ENCODE results near the gene ZNF518A.

ZNF518A gene

DNA sequence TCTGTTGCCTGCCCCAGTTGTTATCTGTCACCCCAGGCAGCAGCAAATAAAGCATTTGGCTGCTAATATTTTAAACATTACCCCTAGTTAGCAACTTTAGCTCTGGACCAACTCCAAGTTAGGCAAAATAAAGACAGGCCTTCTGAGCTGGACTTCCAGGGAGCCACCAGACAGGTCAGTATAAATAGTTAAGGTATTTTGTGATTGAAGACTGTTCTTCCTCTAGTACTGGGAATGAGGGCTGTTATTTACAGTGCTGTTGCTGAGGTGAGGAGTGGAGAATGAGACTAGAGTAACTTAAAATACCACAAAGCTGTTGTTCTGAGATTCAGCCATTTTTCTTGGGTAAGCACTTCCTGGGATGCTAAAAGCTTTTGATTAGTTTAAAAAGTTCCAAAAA, 40.1 kb downstream of the ZNF518A start:
- Histone ChIP-seq H3K27ac (ENCODE audit: low read length) (no peak overlapping the region), H4K20me1 (ENCODE audit: insufficient read depth, low read length) (no peaks in the 10 kb centered on the region), H3K36me3 (ENCODE audit: insufficient read depth, low read length) (no peaks in the 10 kb centered on the region), H3K4me2 (ENCODE audit: insufficient read depth, low read length) (no peak overlapping the region), H3K4me3 (ENCODE audit: low read depth in 1 of 2, low read length in 2 of 2) (no peak overlapping the region), H3K9ac (ENCODE audit: low read depth, low read length) (no peak overlapping the region), H3K4me1 (ENCODE audit: insufficient read depth, low read length) (no peaks in the 10 kb centered on the region), H3K27me3 (ENCODE audit: insufficient read depth, low read length, poor library complexity) (no peaks in the 10 kb centered on the region), H3K9me3 (ENCODE audit: insufficient read depth, low read length, severe bottlenecking) (peaks cover 8% of the 10 kb centered on the region), H3K79me2 (ENCODE audit: insufficient read depth, low read length) (no peaks in the 10 kb centered on the region), H2AFZ (ENCODE audit: low read depth, low read length) (no peak overlapping the region)
- TF ChIP-seq CTCF (IDR thresholded peaks at IDR 0.05; ENCODE audit: borderline replicate concordance, extremely low read depth, low read length, poor library complexity, severe bottlenecking) (no peak), EZH2 (IDR thresholded peaks at IDR 0.05; ENCODE audit: borderline replicate concordance, low read depth, low read length, severe bottlenecking) (no peak)
- no peak for ATAC-seq (ENCODE audit: insufficient read depth, low read depth)
- DNase-seq = no peak

GRCh38 chr10:96172666-96173065, 42.6 kb downstream of the ZNF518A start:
- no peak for ATAC-seq (ENCODE audit: insufficient read depth, low read depth)
- no peaks in the 10 kb centered on the region for H3K27me3 ChIP-seq (ENCODE audit: insufficient read depth, low read length, poor library complexity)

GRCh38 chr10:96176985-96177384, 46.9 kb downstream of the ZNF518A start:
- H3K79me2 ChIP-seq (ENCODE audit: insufficient read depth, low read length) = no peaks in the 10 kb centered on the region
- no peaks in the 10 kb centered on the region for H3K27me3 ChIP-seq (ENCODE audit: insufficient read depth, low read length, poor library complexity)
- no peak overlapping the region for H3K4me2 ChIP-seq (ENCODE audit: insufficient read depth, low read length)
- ATAC-seq (ENCODE audit: insufficient read depth, low read depth) (no peak), DNase-seq (no peak)
- H3K27ac ChIP-seq (ENCODE audit: low read length) = no peak overlapping the region
- no peak overlapping the region for H2AFZ ChIP-seq (ENCODE audit: low read depth, low read length)
- H3K4me3 ChIP-seq (ENCODE audit: low read depth in 1 of 2, low read length in 2 of 2) = no peak overlapping the region
- no peak overlapping the region for H3K9ac ChIP-seq (ENCODE audit: low read depth, low read length)
- H3K4me1 ChIP-seq (ENCODE audit: insufficient read depth, low read length) = no peaks in the 10 kb centered on the region
- H3K36me3 ChIP-seq (ENCODE audit: insufficient read depth, low read length) = no peaks in the 10 kb centered on the region
- no peaks in the 10 kb centered on the region for H4K20me1 ChIP-seq (ENCODE audit: insufficient read depth, low read length)
- peaks cover 16% of the 10 kb centered on the region for H3K9me3 ChIP-seq (ENCODE audit: insufficient read depth, low read length, severe bottlenecking)
- TF ChIP-seq CTCF (IDR thresholded peaks at IDR 0.05; ENCODE audit: borderline replicate concordance, extremely low read depth, low read length, poor library complexity, severe bottlenecking) (no peak), EZH2 (IDR thresholded peaks at IDR 0.05; ENCODE audit: borderline replicate concordance, low read depth, low read length, severe bottlenecking) (no peak)

More at GRCh38 chr10:96172666-96173065, 42.6 kb downstream of the ZNF518A start:
- TF ChIP-seq CTCF (IDR thresholded peaks at IDR 0.05; ENCODE audit: borderline replicate concordance, extremely low read depth, low read length, poor library complexity, severe bottlenecking) = no peak
- TF ChIP-seq EZH2 (IDR thresholded peaks at IDR 0.05; ENCODE audit: borderline replicate concordance, low read depth, low read length, severe bottlenecking) = no peak
- no peak for DNase-seq
- Histone ChIP-seq H3K9ac (ENCODE audit: low read depth, low read length) (no peak overlapping the region), H3K4me2 (ENCODE audit: insufficient read depth, low read length) (no peak overlapping the region), H4K20me1 (ENCODE audit: insufficient read depth, low read length) (no peaks in the 10 kb centered on the region), H3K79me2 (ENCODE audit: insufficient read depth, low read length) (no peaks in the 10 kb centered on the region), H3K27ac (ENCODE audit: low read length) (no peak overlapping the region), H3K36me3 (ENCODE audit: insufficient read depth, low read length) (no peaks in the 10 kb centered on the region), H3K9me3 (ENCODE audit: insufficient read depth, low read length, severe bottlenecking) (peaks cover 20% of the 10 kb centered on the region), H3K4me3 (ENCODE audit: low read depth in 1 of 2, low read length in 2 of 2) (no peak overlapping the region), H3K4me1 (ENCODE audit: insufficient read depth, low read length) (no peaks in the 10 kb centered on the region), H2AFZ (ENCODE audit: low read depth, low read length) (no peak overlapping the region)

GRCh38 chr10:96188421-96188820, 58.3 kb downstream of the ZNF518A start:
- no peaks in the 10 kb centered on the region for H4K20me1 ChIP-seq (ENCODE audit: insufficient read depth, low read length)
- no peak overlapping the region for H3K27ac ChIP-seq (ENCODE audit: low read length)
- no peak overlapping the region for H3K4me3 ChIP-seq (ENCODE audit: low read depth in 1 of 2, low read length in 2 of 2)
- H3K27me3 ChIP-seq (ENCODE audit: insufficient read depth, low read length, poor library complexity) = no peaks in the 10 kb centered on the region
- no peak for ATAC-seq (ENCODE audit: insufficient read depth, low read depth)
- no peaks in the 10 kb centered on the region for H3K36me3 ChIP-seq (ENCODE audit: insufficient read depth, low read length)
- no peak overlapping the region for H3K4me2 ChIP-seq (ENCODE audit: insufficient read depth, low read length)
- H3K9me3 ChIP-seq (ENCODE audit: insufficient read depth, low read length, severe bottlenecking) = no peaks in the 10 kb centered on the region
- no peak overlapping the region for H2AFZ ChIP-seq (ENCODE audit: low read depth, low read length)
- no peak overlapping the region for H3K9ac ChIP-seq (ENCODE audit: low read depth, low read length)
- no peaks in the 10 kb centered on the region for H3K79me2 ChIP-seq (ENCODE audit: insufficient read depth, low read length)
- no peaks in the 10 kb centered on the region for H3K4me1 ChIP-seq (ENCODE audit: insufficient read depth, low read length)
- TF ChIP-seq CTCF (IDR thresholded peaks at IDR 0.05; ENCODE audit: borderline replicate concordance, extremely low read depth, low read length, poor library complexity, severe bottlenecking) = no peak
- no peak for TF ChIP-seq EZH2 (IDR thresholded peaks at IDR 0.05; ENCODE audit: borderline replicate concordance, low read depth, low read length, severe bottlenecking)
- no peak for DNase-seq

All from DND-41 (cell line).